Panc1 (cell line): ENCODE data around the gene KCNH5.

ENCODE experiments used
- CTCF ChIP-seq: fragments of 450-650 bp; IDR thresholded peaks from 2 replicates; pipeline ENCODE4 v1.5.1; 2017; ENCODE audit warnings: mild to moderate bottlenecking
- POLR2AphosphoS5 ChIP-seq: IDR thresholded peaks from 2 replicates; pipeline ENCODE4 v1.6.1; 2012; ENCODE audit warnings: mild to moderate bottlenecking, low read depth, low read length, moderate library complexity
- REST ChIP-seq, 2 experiments: IDR thresholded peaks; 2 replicates each; pipeline ENCODE4 v1.6.1; 2011 to 2012; ENCODE audit warnings: low read depth in 2 of 2, control low read depth in 1 of 2, low read length in 1 of 2, mild to moderate bottlenecking in 1 of 2, moderate library complexity in 1 of 2; ENCODE audit not compliant: insufficient read depth in 1 of 2
- SIN3A ChIP-seq: IDR thresholded peaks from 2 replicates; pipeline ENCODE4 v1.6.1; 2012; ENCODE audit warnings: low read depth, mild to moderate bottlenecking, low read length, moderate library complexity, borderline replicate concordance; ENCODE audit not compliant: insufficient read depth

- TF ChIP-seq SIN3A = no peak
- TF ChIP-seq CTCF = no peak
- TF ChIP-seq POLR2AphosphoS5 = no peak
- no peak for TF ChIP-seq REST (IDR thresholded peaks at IDR 0.05; ENCODE audit: insufficient read depth in 1 of 2, low read depth in 2 of 2, low read length in 1 of 2)
Observed at GRCh38 chr14:62670526-62670925, 374.7 kb downstream of the KCNH5 start.
